ENCODE data around the gene IFNG-AS1. TPM values are rescaled to one million over a fixed set of nuclear protein-coding genes. Genes with fewer than 3 reads are reported as not detected.

The IFNG-AS1 gene
- total RNA-seq, 1 donor from 2014 or later, result not detected

DNA sequence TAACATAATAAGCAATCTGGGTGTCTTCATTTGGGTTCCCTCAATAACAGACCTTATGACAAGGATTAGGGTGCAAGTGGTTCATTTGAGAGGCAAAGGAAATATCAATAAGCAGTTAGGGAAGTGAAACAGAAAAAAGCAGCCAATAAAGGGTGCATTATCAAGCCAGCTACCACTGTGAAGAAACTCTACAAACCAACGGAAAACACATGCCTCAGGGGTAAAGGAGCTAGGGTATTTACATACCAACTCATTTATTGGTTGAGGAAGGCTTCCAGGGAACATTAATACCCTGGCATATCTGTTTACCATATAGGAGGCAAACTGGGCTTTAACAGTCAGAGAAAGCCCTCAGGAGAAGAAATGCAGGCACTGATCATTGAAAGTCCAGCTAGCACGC lies 22.7 kb upstream of the IFNG-AS1 start:
- Mint-ChIP-seq H3K9me3 (ENCODE audit: low read depth) (no peaks in the 10 kb centered on the region), H3K4me3 (ENCODE audit: low read depth) (no peak overlapping the region), H3K27ac (no peak overlapping the region), H3K36me3 (ENCODE audit: insufficient read depth) (no peaks in the 10 kb centered on the region), H3K4me1 (ENCODE audit: low read depth) (peaks cover 1% of the 10 kb centered on the region), H3K27me3 (peaks cover 10% of the 10 kb centered on the region)
- TF ChIP-seq, protein P1, sequence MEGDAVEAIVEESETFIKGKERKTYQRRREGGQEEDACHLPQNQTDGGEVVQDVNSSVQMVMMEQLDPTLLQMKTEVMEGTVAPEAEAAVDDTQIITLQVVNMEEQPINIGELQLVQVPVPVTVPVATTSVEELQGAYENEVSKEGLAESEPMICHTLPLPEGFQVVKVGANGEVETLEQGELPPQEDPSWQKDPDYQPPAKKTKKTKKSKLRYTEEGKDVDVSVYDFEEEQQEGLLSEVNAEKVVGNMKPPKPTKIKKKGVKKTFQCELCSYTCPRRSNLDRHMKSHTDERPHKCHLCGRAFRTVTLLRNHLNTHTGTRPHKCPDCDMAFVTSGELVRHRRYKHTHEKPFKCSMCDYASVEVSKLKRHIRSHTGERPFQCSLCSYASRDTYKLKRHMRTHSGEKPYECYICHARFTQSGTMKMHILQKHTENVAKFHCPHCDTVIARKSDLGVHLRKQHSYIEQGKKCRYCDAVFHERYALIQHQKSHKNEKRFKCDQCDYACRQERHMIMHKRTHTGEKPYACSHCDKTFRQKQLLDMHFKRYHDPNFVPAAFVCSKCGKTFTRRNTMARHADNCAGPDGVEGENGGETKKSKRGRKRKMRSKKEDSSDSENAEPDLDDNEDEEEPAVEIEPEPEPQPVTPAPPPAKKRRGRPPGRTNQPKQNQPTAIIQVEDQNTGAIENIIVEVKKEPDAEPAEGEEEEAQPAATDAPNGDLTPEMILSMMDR (IDR thresholded peaks at IDR 0.05; ENCODE audit: unreplicated experiment), result no peak
- DNase-seq (ENCODE audit: low spot score, unreplicated experiment), result no peak

DNA sequence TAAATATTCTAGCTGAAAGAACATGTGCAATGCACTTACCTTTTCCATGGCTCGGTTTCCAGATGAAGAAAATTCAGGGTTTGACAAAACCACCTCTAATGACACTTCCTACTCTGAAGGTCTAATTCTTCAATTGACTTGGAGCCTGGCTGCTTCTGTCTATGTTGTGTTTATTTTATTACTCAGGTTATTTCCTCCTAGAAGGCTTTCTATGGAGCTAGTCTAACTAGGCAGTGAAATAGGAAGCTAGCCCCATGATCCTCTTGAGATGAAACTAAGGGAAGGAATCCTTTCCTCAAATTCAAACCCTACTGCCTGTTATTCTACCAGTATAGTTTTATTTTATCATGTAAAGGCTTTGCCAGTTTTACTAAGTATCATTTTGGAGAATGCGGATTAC lies 20.9 kb upstream of the IFNG-AS1 start:
- TF ChIP-seq, protein P1 (IDR thresholded peaks at IDR 0.05; ENCODE audit: unreplicated experiment), result no peak
- H3K4me1 Mint-ChIP-seq (ENCODE audit: low read depth), result peaks cover 1% of the 10 kb centered on the region
- H3K9me3 Mint-ChIP-seq (ENCODE audit: low read depth), result peaks cover 4% of the 10 kb centered on the region
- H3K27ac Mint-ChIP-seq, result no peak overlapping the region
- DNase-seq (ENCODE audit: low spot score, unreplicated experiment), result no peak
- H3K4me3 Mint-ChIP-seq (ENCODE audit: low read depth), result no peak overlapping the region
- peaks cover 10% of the 10 kb centered on the region for H3K27me3 Mint-ChIP-seq
- no peaks in the 10 kb centered on the region for H3K36me3 Mint-ChIP-seq (ENCODE audit: insufficient read depth)

DNA sequence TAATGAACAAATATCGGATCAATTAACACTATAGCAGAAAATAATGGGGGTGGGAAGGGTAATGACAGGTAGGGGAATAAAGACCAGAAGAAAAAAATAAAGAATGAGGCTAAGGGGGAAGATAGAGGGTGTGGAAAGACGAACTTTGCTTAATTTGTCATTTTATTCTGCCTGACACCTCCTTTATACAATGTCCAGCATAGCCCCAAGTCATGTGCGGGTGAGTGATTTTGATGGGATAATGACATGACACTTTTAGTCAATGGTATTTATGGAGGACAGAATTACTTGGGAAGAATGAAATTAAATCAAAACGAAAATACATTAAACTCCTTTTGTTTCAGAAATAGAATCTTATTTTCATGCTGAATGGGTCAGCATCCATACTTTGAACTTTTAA lies 20.5 kb upstream of the IFNG-AS1 start:
- DNase-seq (ENCODE audit: low spot score, unreplicated experiment), result no peak
- Mint-ChIP-seq H3K4me3 (ENCODE audit: low read depth) (no peak overlapping the region), H3K4me1 (ENCODE audit: low read depth) (peaks cover 4% of the 10 kb centered on the region), H3K9me3 (ENCODE audit: low read depth) (peaks cover 4% of the 10 kb centered on the region), H3K36me3 (ENCODE audit: insufficient read depth) (no peaks in the 10 kb centered on the region), H3K27ac (no peak overlapping the region), H3K27me3 (peaks cover 10% of the 10 kb centered on the region)
- TF ChIP-seq, protein P1 (IDR thresholded peaks at IDR 0.05; ENCODE audit: unreplicated experiment), result no peak

DNA sequence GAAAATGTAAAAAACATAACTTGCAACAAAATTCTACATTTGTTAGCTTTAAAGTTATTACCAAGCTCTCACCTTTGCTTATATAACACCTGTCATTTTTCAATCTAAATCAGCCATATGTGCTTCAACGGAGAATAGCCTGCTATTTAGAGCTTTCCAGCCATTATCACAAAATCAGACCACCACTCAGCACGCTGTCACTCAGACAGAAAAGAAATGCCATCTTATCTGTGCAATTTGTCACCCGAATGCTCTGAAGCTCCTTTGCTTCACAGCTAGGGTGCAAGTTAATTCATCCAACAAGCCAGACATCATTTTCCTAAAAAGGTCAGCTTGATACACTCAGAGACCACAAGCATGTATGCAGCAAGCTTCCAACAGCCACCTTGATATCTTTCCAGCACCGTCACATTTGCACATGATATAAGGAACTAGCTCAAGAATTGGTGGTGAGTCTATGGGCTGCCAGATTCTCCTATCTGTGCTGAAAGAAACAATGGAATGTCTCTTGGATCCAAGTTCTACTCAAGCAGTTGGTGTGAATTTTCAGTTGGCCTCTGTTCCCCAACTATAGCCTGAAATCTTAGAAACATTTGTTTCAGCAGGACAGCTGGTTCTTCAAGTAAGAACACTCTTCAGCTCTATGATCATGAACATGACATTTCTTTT lies 20.0 kb upstream of the IFNG-AS1 start:
- DNase-seq (ENCODE audit: low spot score, unreplicated experiment), result no peak
- H3K9me3 Mint-ChIP-seq (ENCODE audit: low read depth), result peaks cover 4% of the 10 kb centered on the region
- H3K4me3 Mint-ChIP-seq (ENCODE audit: low read depth), result no peak overlapping the region
- H3K27ac Mint-ChIP-seq, result no peak overlapping the region
- peaks cover 7% of the 10 kb centered on the region for H3K4me1 Mint-ChIP-seq (ENCODE audit: low read depth)
- TF ChIP-seq, protein P1 (IDR thresholded peaks at IDR 0.05; ENCODE audit: unreplicated experiment), result no peak
- H3K36me3 Mint-ChIP-seq (ENCODE audit: insufficient read depth), result no peaks in the 10 kb centered on the region
- H3K27me3 Mint-ChIP-seq, result peaks cover 10% of the 10 kb centered on the region

DNA sequence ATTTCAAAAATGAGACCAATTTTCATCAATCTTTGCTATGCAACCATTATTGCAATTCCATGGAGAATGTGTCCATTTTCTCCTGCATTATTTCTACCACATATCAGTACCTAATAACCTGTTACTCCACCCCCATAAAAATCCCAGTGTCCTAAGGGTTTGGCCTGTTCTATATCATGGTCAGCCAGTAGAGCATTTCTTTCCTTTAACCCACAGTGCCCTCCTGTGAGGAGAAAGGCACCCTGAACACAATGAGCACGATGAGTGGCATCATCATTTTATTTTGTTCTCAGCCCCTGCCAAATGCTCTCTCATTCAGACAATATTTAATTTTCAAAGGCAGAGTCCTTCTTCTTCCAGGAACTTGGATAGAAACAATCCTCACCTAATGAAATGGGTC lies 11.6 kb upstream of the IFNG-AS1 start:
- TF ChIP-seq, protein P1 (IDR thresholded peaks at IDR 0.05; ENCODE audit: unreplicated experiment), result no peak
- Mint-ChIP-seq H3K4me1 (ENCODE audit: low read depth) (peaks cover 6% of the 10 kb centered on the region), H3K4me3 (ENCODE audit: low read depth) (no peak overlapping the region), H3K36me3 (ENCODE audit: insufficient read depth) (no peaks in the 10 kb centered on the region), H3K27ac (no peak overlapping the region), H3K9me3 (ENCODE audit: low read depth) (peaks cover 2% of the 10 kb centered on the region), H3K27me3 (peaks cover 3% of the 10 kb centered on the region)
- DNase-seq (ENCODE audit: low spot score, unreplicated experiment), result no peak

Data from progenitor cell of endocrine pancreas (in vitro differentiated cells).